ENCODE data around the gene USP12.

- no peak for TF ChIP-seq POLR2A (IDR thresholded peaks at IDR 0.05)
- no peak for TF ChIP-seq CTCF (IDR thresholded peaks at IDR 0.05)
Measured at GRCh38 chr13:27172495-27172842, 858 bp upstream of the USP12 start.
